Activated CD4-positive, alpha-beta T cell treated with anti-CD3 and anti-CD28 coated beads, Interleukin-2, amount 10 ng/mL, durations not matched to agents 24 days and 14 days (primary cell): ENCODE measurements around the gene MX2. TPM values are rescaled to one million over a fixed set of nuclear protein-coding genes. Genes with fewer than 3 reads are reported as not detected.
"Not testable (repeated sequence)": the region's sequence is repeated elsewhere in the genome, so short reads cannot be mapped to it uniquely, and the experiment has no call there.

ENCODE experiments used
- DNase-seq: peaks from one replicate; pipeline ENCODE4 v3.0.0; 2022
- H3K27ac Mint-ChIP-seq: one replicate; pipeline ENCODE4 v1.8.0; 2022; ENCODE audit warnings: mild to moderate bottlenecking, mixed read lengths
- H3K27me3 Mint-ChIP-seq: one replicate; pipeline ENCODE4 v1.8.0; 2022; ENCODE audit warnings: mixed read lengths
- H3K36me3 Mint-ChIP-seq: one replicate; pipeline ENCODE4 v1.8.0; 2022; ENCODE audit warnings: low read depth, mild to moderate bottlenecking, mixed read lengths
- H3K4me1 Mint-ChIP-seq: one replicate; pipeline ENCODE4 v1.8.0; 2021; ENCODE audit warnings: mixed read lengths
- H3K4me3 Mint-ChIP-seq: one replicate; pipeline ENCODE4 v1.8.0; 2022; ENCODE audit warnings: mild to moderate bottlenecking, moderate library complexity, mixed read lengths
- H3K9me3 Mint-ChIP-seq: one replicate; pipeline ENCODE4 v1.8.0; 2021; ENCODE audit warnings: mixed read lengths
- intact Hi-C: fragments of 100-400 bp; cut with micrococcal nuclease; formaldehyde crosslinking; loops from one replicate; pipeline ENCODE4 v1.15.1; 2023
- total RNA-seq: library from RNA; stranded (reverse); gene quantifications from 2 replicates; pipeline ENCODE4 v1.2.3, GENCODE V29; 2022

Gene MX2, protein sequence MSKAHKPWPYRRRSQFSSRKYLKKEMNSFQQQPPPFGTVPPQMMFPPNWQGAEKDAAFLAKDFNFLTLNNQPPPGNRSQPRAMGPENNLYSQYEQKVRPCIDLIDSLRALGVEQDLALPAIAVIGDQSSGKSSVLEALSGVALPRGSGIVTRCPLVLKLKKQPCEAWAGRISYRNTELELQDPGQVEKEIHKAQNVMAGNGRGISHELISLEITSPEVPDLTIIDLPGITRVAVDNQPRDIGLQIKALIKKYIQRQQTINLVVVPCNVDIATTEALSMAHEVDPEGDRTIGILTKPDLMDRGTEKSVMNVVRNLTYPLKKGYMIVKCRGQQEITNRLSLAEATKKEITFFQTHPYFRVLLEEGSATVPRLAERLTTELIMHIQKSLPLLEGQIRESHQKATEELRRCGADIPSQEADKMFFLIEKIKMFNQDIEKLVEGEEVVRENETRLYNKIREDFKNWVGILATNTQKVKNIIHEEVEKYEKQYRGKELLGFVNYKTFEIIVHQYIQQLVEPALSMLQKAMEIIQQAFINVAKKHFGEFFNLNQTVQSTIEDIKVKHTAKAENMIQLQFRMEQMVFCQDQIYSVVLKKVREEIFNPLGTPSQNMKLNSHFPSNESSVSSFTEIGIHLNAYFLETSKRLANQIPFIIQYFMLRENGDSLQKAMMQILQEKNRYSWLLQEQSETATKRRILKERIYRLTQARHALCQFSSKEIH
- total RNA-seq = 8.6 and 11.5 TPM in 2 replicates

DNA sequence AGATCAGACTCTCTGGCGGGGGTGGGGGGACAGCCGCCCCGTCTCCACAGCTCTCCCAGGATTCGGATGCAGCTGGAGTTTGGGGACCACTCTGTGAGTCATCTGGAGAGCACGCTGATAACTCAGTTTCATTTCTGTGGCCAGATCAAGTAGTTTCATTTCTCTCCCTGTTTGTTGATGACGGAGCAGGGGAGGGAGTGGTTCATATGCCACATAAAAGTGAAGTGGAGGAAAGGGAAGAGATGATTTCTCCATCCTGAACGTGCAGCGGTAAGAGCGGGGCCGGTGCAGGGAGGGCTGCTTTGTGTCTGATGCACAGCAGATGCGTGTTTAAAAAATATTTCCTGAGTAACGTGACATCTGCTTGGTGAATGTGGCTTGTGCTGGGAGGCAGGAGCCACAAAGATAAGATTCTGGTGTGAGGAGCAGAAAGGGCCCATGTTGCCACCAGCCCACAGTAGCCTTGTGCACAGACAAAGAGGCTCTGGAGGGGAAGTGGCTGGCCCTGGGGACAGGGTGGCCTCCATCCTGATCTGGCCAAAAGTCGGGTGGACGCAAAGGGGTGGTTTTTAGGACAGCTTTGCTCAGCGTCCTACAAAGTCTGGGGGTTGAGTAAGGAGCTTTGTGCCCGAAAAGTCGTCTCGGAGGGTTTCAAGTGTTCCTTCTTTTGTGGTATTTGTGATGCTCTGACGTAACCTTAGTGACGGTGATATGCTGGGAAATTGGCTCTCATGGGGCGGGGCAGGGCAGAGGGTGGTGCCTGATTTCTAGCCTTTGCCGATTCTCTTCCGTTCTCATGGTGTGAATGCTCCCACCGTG is at the start of gene MX2:
Gene MX2, plus strand, starts transcription at position 242 of the 819 bp plus-strand sequence. CDS start 14,880 bp downstream, outside the sequence.
- Mint-ChIP-seq H3K36me3 (peaks cover 25% of the 10 kb centered on the region), H3K27me3 (peaks cover 2% of the 10 kb centered on the region), H3K4me3 (peak within 1 kb of the TSS; percentile 89), H3K9me3 (no peaks in the 10 kb centered on the region), H3K4me1 (peaks cover 54% of the 10 kb centered on the region), H3K27ac (peak within 1 kb of the TSS; percentile 95)
- intact Hi-C loops = loop anchor here (2.0 to 10.0 kb wide), 4 partner anchors 65 to 1163 kb away; partner anchors contain the start of gene MX1
- peak; percentile 95 for DNase-seq

DNA sequence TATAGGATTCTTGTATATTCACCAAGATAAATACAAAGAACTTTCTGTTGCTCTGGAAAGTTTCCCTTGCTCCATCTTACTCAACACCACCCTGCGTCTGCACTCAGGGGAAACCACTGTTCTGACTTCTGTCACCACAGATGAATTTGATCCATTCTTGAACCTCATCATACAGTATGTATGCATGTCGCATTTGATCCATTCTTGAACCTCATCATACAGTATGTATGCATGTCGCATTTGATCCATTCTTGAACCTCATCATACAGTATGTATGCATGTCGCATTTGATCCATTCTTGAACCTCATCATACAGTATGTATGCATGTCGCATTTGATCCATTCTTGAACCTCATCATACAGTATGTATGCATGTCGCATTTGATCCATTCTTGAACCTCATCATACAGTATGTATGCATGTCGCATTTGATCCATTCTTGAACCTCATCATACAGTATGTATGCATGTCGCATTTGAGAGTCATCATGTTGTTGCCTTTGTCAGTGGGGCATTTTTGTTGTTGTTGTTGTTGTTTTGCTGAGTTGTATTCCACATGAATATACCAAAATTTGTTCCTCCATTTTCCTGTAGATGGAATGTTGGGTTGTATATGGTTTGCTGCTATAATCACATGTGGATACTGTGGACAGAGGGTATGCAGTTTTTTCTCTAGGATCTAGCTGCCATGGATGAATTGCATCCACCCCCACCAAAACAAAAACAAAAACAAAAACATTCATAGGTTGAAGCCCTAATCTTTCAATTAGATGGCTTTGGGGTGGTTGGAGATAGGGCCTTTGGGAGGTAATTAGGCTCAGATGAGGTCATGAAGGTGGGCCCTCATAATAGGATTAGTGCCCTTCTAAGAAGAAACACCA is 48.3 kb upstream of the MX2 start:
- intact Hi-C loops, H3K36me3 Mint-ChIP-seq, H3K27ac Mint-ChIP-seq: not testable (repeated sequence)

DNA sequence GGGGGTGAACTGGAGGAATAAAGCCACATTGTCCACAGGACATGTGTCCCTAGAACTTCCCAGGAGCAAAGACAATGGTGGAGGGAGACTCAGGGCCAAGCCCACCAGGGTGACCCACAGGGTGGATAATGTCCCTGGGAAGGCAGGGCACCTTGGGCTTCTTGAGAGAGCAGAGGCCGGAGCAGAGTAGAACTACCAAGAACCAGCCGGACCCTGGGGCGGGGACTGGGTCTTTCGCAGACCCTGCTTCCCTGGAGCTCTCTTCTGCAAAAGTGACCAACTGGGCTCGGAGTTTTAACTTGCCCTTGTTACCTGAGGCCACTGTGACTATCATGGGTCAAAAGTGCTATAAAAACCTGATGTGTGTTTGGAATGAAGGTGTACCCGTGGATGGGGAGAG is 46.1 kb upstream of the MX2 start:
- Mint-ChIP-seq H3K27me3 (peaks cover 54% of the 10 kb centered on the region), H3K9me3 (no peaks in the 10 kb centered on the region), H3K36me3 (no peaks in the 10 kb centered on the region), H3K4me1 (no peaks in the 10 kb centered on the region), H3K4me3 (no peak overlapping the region), H3K27ac (no peak overlapping the region)
- intact Hi-C loops = no loop called here
- DNase-seq = peak; percentile 49

More for the DNA sequence above, 48.3 kb upstream of the MX2 start:
- H3K4me1 Mint-ChIP-seq, H3K9me3 Mint-ChIP-seq, H3K4me3 Mint-ChIP-seq, DNase-seq: not testable (repeated sequence)
- H3K27me3 Mint-ChIP-seq = peaks cover 49% of the 10 kb centered on the region

DNA sequence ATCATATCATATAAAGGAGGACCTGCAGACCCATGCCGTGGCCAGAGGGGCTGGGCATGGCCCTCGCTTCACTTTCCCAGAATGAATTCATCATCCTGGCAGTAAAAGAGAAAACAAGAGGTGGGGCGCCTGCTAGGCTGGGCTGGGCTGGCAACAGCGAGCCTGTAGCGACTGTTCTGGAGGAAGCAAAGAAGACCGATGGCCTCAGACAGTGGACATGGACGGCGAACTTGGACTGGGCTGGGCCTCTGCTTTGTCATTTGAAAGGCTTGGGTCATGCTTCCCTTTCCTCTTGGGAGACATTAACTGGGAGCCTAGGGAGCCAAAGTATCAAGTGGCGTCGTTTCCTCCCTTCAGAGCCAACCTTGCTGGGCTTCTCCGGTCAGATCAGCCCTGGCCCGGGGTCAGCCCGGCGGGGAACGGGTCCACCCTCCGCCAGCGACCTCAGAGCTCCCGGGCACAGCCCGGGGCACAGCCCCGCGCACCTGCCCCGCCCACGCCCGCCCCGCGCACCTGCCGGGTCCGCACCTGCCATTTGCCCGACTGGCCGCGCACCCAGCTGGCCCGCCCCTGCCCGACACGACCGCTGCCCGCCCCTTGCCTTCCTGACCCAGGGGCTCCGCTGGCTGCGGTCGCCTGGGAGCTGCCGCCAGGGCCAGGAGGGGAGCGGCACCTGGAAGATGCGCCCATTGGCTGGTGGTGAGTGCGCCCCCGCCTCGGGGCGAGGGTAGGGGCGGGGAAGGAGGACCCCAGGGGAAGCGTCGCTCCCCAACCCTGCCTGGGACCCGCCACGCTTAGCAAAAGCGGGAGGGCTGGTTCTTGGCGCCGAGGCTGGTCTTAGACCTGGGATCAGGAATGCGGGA is 45.4 kb upstream of the MX2 start, which contains the start of gene FAM3B:
Gene FAM3B, plus strand, starts transcription at position 602 of the 863 bp plus-strand sequence. Its CDS starts 79 bp downstream, at position 681.
- Mint-ChIP-seq H3K27me3 (peaks cover 56% of the 10 kb centered on the region), H3K4me3 (no peak within 1 kb of the TSS), H3K27ac (no peak within 1 kb of the TSS), H3K4me1 (peaks cover 1% of the 10 kb centered on the region), H3K36me3 (no peaks in the 10 kb centered on the region), H3K9me3 (no peaks in the 10 kb centered on the region)
- no peak for DNase-seq
- intact Hi-C loops = no loop called here

DNA sequence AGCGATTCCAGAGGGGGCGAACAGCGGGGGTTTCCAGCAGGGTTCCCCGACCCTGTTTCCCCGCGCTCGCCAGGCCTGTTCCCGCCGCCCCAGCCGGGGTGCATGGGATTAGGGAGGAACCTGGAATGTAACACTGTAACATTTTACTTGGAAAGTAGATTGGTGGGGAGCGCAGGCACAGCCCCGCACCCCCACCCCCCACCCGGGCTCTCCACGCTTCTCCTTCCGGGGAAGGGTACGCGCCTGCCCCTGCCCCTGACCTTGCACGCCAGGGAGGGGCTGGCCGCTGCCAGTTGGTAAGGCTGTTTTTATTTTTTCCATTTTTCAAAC is 44.8 kb upstream of the MX2 start:
- intact Hi-C loops = no loop called here
- Mint-ChIP-seq H3K4me3 (no peak overlapping the region), H3K36me3 (no peaks in the 10 kb centered on the region), H3K9me3 (no peaks in the 10 kb centered on the region), H3K4me1 (peaks cover 3% of the 10 kb centered on the region), H3K27ac (no peak overlapping the region), H3K27me3 (peaks cover 56% of the 10 kb centered on the region)
- DNase-seq = no peak

DNA sequence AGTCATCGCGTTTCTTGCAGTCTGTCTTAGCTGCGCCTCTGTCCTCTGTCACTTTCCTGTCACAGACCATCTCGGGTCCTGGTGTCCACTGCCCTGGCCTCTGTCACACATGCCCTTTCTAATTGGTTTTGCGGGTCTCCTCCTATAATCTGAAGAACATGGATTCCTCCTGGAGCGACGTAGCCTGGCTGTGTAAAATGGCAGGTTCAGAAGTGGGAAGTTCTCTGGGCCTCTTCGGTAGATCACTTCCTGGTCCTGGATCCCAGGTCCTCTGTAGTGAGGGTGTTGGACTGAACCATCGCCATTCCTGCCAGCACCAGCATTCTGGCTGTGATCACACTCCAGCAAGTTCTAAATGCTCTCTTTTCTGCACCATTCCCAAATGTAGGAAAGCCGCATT is 44.4 kb upstream of the MX2 start:
- peaks cover 54% of the 10 kb centered on the region for H3K27me3 Mint-ChIP-seq
- no peaks in the 10 kb centered on the region for H3K9me3 Mint-ChIP-seq

DNA sequence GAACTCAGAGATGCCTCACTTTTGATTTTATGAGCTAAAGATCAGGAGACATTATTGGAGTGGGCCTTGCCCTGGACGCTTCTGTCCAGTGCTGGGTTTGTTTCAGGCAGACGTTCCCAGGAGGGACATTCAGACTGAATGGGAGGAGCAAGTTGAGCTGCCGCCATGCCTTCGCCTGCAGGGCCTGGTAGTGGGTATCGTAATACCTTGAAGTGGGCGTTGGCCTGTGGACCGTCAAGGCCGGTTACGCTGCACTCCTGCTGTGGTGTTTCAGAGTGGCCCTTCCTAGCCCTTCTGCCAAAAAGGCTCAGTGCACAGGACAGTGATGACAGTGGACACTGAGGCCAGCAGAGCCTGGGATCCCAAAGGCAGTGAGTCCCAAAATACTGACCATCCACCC is 43.6 kb upstream of the MX2 start:
- Mint-ChIP-seq H3K4me3 (no peak overlapping the region), H3K27me3 (peaks cover 52% of the 10 kb centered on the region), H3K9me3 (no peaks in the 10 kb centered on the region), H3K27ac (no peak overlapping the region), H3K4me1 (peaks cover 3% of the 10 kb centered on the region), H3K36me3 (no peaks in the 10 kb centered on the region)
- DNase-seq = no peak
- intact Hi-C loops = no loop called here

More for the DNA sequence above, 44.4 kb upstream of the MX2 start:
- Mint-ChIP-seq H3K27ac (no peak overlapping the region), H3K4me1 (peaks cover 3% of the 10 kb centered on the region), H3K36me3 (no peaks in the 10 kb centered on the region), H3K4me3 (no peak overlapping the region)
- no peak for DNase-seq
- intact Hi-C loops = no loop called here

DNA sequence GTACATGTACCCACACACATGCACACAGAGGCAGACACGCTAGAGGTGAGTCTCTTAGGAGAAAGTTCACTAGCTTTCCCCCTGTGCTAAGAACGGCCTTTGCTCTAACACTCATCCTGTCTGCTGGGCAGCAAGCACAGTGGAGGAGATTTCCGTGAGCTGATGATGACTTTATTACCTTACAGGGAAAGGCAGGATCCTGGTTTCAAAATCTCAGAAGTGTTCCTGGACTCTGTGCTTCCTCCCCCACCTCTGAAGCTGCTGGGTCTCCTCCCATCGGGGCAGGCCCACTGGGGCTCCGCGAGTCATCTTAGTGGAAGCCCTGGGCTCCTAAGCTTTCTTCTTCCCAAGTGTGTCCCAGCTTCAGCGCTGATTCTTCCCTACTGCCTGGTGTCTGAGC is 42.6 kb upstream of the MX2 start:
- Mint-ChIP-seq H3K4me1 (peaks cover 3% of the 10 kb centered on the region), H3K4me3 (no peak overlapping the region), H3K27ac (no peak overlapping the region), H3K9me3 (no peaks in the 10 kb centered on the region), H3K36me3 (no peaks in the 10 kb centered on the region), H3K27me3 (peaks cover 52% of the 10 kb centered on the region)
- intact Hi-C loops = no loop called here
- DNase-seq = no peak

DNA sequence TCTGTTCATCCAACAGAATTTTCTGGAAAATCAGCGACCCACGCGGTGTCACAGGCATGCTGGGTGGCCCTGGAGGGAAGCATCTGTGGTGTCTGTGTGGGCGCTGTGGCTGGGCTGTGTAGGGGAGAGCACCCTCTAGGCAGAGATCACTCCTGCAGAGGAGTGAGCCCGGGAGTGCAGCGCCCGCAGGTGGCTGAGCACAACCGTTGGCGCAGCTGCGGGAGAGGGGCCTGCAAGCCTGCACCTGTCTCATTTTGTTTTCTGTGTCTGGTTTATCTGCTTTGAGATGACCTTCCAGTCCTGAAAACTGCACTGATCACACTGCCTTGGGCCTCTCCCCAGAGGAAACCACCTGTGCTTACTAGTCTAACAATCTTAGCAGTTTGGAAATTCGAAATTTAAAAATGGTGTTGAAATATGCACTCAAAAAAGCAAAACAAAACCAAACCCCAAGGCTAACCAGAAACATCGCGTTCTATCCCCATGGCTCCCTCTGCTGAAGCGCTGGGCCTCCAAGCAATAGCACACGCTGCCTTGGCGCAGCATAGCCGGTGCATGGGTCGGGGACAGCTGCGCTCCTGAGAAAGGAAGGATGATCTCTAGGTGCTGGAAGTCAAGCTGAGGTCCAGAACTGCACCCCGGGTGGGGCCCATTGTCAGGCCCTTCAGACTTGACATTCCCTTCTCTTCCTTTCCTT is 40.5 kb upstream of the MX2 start:
- no peak overlapping the region for H3K4me3 Mint-ChIP-seq

DNA sequence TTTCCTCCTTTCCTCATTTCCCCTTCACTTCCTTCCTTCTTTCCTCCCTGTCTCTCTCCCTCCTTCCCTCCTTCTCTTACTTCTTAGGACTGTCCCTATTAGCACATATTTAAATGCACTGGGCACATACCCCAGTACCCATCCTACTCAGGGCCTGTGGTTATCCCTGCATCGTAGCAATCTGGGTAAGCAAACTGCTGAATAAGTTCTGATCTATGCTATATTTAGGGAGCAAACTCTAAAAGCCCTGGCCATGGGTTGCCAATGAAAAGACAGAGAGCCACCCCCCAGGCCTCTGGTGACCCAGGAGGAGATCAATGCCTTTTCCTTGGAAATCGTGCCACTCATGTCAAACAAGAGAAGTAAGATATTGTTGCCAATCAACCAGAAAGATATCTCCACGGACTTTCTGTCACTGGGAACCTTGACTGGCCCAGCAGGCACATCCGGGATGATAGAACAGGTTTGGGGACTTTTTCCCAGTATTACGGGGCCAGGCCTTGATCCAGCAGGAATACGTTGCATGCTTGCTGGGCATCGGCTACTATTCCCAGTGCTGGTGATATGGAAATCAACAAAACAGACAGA is 39.8 kb upstream of the MX2 start:
- peaks cover 32% of the 10 kb centered on the region for H3K27me3 Mint-ChIP-seq
- intact Hi-C loops = no loop called here
- no peaks in the 10 kb centered on the region for H3K9me3 Mint-ChIP-seq
- H3K4me3 Mint-ChIP-seq = no peak overlapping the region
- H3K36me3 Mint-ChIP-seq = no peaks in the 10 kb centered on the region
- no peak overlapping the region for H3K27ac Mint-ChIP-seq
- no peak for DNase-seq
- H3K4me1 Mint-ChIP-seq = peaks cover 3% of the 10 kb centered on the region

More for the DNA sequence above, 40.5 kb upstream of the MX2 start:
- Mint-ChIP-seq H3K27ac (no peak overlapping the region), H3K36me3 (no peaks in the 10 kb centered on the region), H3K27me3 (peaks cover 32% of the 10 kb centered on the region), H3K4me1 (peaks cover 3% of the 10 kb centered on the region), H3K9me3 (no peaks in the 10 kb centered on the region)
- peak; percentile 64 for DNase-seq
- intact Hi-C loops = no loop called here

DNA sequence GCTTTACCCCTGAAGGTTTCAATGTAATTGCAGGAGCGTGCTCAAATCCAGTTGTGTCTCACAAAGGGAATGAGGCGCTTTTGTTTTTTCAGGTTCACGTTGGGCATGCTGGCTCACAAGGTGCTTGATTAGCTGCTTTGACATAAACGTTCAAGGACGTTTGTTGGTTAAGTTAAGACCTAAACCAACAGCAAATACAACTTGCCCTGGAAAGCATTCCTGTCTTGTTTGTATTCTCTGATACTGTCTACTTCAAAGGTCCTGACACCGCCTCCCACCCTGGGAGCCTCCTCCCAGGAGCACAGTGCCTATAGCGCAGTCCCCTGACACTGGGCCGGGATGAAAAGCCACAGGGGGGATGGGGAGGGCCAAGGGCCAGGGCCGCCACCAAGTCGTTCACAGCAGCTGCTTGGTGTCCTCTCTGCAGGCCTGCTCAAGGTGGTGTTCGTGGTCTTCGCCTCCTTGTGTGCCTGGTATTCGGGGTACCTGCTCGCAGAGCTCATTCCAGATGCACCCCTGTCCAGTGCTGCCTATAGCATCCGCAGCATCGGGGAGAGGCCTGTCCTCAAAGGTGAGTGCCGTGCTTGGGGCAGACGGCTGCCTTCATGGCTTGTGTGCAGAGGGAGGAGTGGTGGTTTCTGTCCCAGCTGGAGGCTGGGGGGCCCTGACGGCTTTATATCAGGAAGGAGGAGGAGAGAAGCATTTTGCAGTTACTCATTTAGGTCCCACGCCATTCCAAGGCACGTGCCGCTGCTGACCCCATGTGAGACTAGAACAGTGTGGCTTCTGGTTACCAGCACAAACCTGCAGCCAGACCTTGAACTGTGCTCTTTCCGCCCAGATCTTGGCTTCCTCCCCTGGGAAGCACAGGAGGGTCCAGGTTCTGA is 39.1 kb upstream of the MX2 start:
- no peaks in the 10 kb centered on the region for H3K36me3 Mint-ChIP-seq
- H3K9me3 Mint-ChIP-seq = no peaks in the 10 kb centered on the region
- no peak overlapping the region for H3K27ac Mint-ChIP-seq
- intact Hi-C loops = no loop called here
- H3K4me3 Mint-ChIP-seq = no peak overlapping the region
- H3K4me1 Mint-ChIP-seq = peaks cover 3% of the 10 kb centered on the region
- DNase-seq = no peak
- H3K27me3 Mint-ChIP-seq = peaks cover 26% of the 10 kb centered on the region
